K562 (cell line): ENCODE measurements around the gene OSGIN1. TPM values are rescaled to one million over a fixed set of nuclear protein-coding genes. Genes with fewer than 3 reads are reported as not detected.

Experiments used
- ATAC-seq: fragments of 200-7000 bp; cut with Tn5 transposase; 3 replicates; pipeline ENCODE4 v1.9.1; 2020; ENCODE audit warnings: moderate library complexity
- BruUV-seq: library from RNA; stranded (reverse); fragments of 400-500 nt; replicated peaks from 2 replicates; lab custom pipeline; 2021; lab: Mats Ljungman, UMichigan
- CTCF ChIA-PET: fragments of 300-600 bp; formaldehyde crosslinking; extraction: SDS; loops from one replicate; lab custom pipeline; 2021; ENCODE audit warnings: low intra/inter-chr PET ratio; lab: Yijun Ruan, JAX
- POLR2A ChIA-PET: fragments of 300-600, 350-650 bp; sonication (Branson Sonifier 250); formaldehyde crosslinking; extraction: SDS; loops from one replicate; lab custom pipeline; 2021; ENCODE audit warnings: antibody characterized with exemption, inconsistent platforms; lab: Yijun Ruan, JAX
- DNase-seq, 4 experiments: peaks; one replicate each; pipeline versions ENCODE4 v3.0.0 to v3.0.0-alpha.2; 2011 to 2018; ENCODE audit warnings: low spot score in 3 of 4, mixed read lengths in 3 of 4; ENCODE audit errors: extremely low read depth in 1 of 4
- FAIRE-seq: peaks from 2 replicates; lab custom pipeline; 2011; peaks lifted over from hg19 to GRCh38; lab: Jason Lieb, UNC
- H2AFZ ChIP-seq: 2 replicates; pipeline ENCODE4 v1.6.0; 2011; ENCODE audit warnings: low read depth, low read length, control low read depth, inconsistent platforms
- H3K27ac ChIP-seq: fragments of 200-600 bp; 3 replicates; pipeline ENCODE4 v1.8.0; 2011; ENCODE audit warnings: low read depth, mild to moderate bottlenecking, control low read depth, inconsistent platforms, low read length, moderate library complexity, mixed read lengths; ENCODE audit errors: extremely low read depth
- H3K27me3 ChIP-seq, 2 experiments: fragments of 300-600 bp in 1 of 2; 2 replicates in 1 of 2; 3 replicates in 1 of 2; pipeline versions ENCODE4 v1.6.0 to v1.8.0; 2011; ENCODE audit warnings: inconsistent platforms in 2 of 2, low read length in 2 of 2, mild to moderate bottlenecking in 1 of 2, mixed read lengths in 1 of 2, moderate library complexity in 1 of 2; ENCODE audit not compliant: control insufficient read depth in 2 of 2, insufficient read depth in 2 of 2
- H3K36me3 ChIP-seq: fragments of 300-600 bp; 3 replicates; pipeline ENCODE4 v1.8.0; 2011; ENCODE audit warnings: mild to moderate bottlenecking, low read length, inconsistent platforms; ENCODE audit not compliant: control insufficient read depth, insufficient read depth
- H3K4me1 ChIP-seq, 2 experiments: fragments of 200-600 bp in 1 of 2; replicated peaks in 1 of 2; 2 replicates in 1 of 2; 3 replicates in 1 of 2; pipeline versions ENCODE4 v1.5.1 to v1.8.0; 2011; ENCODE audit warnings: inconsistent platforms in 2 of 2, low read length in 2 of 2, mild to moderate bottlenecking in 1 of 2, mixed read lengths in 1 of 2, moderate library complexity in 1 of 2; ENCODE audit not compliant: control insufficient read depth in 2 of 2, insufficient read depth in 2 of 2
- H3K4me2 ChIP-seq: 2 replicates; pipeline ENCODE4 v1.6.1; 2011; ENCODE audit warnings: low read length, control low read depth, inconsistent platforms, mixed read lengths; ENCODE audit not compliant: insufficient read depth
- H3K4me3 ChIP-seq: fragments of 200-600 bp; sonication (generic), shearing (Covaris generic); 2 replicates; pipeline ENCODE4 v1.5.1; 2016; ENCODE audit warnings: control low read depth, inconsistent platforms
- H3K79me2 ChIP-seq: fragments of 200-600 bp; 3 replicates; pipeline ENCODE4 v1.8.0; 2011; ENCODE audit warnings: low read length, inconsistent platforms; ENCODE audit not compliant: control insufficient read depth, insufficient read depth
- H3K9ac ChIP-seq, 2 experiments: 2 replicates each; pipeline versions ENCODE4 v1.6.0 to v1.6.1; 2011; ENCODE audit warnings: low read depth in 2 of 2, low read length in 2 of 2, control low read depth in 1 of 2, inconsistent platforms in 1 of 2, mild to moderate bottlenecking in 1 of 2, mixed read lengths in 1 of 2; ENCODE audit not compliant: insufficient read depth in 1 of 2
- H3K9me1 ChIP-seq: one replicate; pipeline ENCODE4 v1.6.0; 2011; ENCODE audit warnings: inconsistent platforms, mild to moderate bottlenecking, low read length, moderate library complexity; ENCODE audit not compliant: control insufficient read depth, insufficient read depth
- H3K9me3 ChIP-seq: replicated peaks from 2 replicates; pipeline ENCODE4 v1.5.1; 2011; ENCODE audit warnings: low read depth, low read length, inconsistent platforms; ENCODE audit not compliant: control insufficient read depth, insufficient read depth
- H4K20me1 ChIP-seq: replicated peaks from 2 replicates; pipeline ENCODE4 v1.6.1; 2011; ENCODE audit warnings: low read length, inconsistent platforms, mixed read lengths; ENCODE audit not compliant: control insufficient read depth, insufficient read depth
- CHD1 ChIP-seq: fragments of 200-600 bp; sonication (generic); IDR thresholded peaks from one replicate; pipeline ENCODE4 v1.6.1; 2012; ENCODE audit warnings: mild to moderate bottlenecking, moderate library complexity, low read length, inconsistent platforms
- IFI16 ChIP-seq: fragments of 250-450 bp; sonication (Bioruptor Pico); IDR thresholded peaks from 2 replicates; pipeline ENCODE4 v2.1.2; 2022; ENCODE audit warnings: mild to moderate bottlenecking, inconsistent platforms
- MEIS2 ChIP-seq: fragments of 450-650 bp; IDR thresholded peaks from 2 replicates; pipeline ENCODE4 v1.6.1; 2014; ENCODE audit warnings: mild to moderate bottlenecking; ENCODE audit not compliant: partially characterized antibody
- REST ChIP-seq, 2 experiments: fragments of 450-650 bp; formaldehyde crosslinking in 1 of 2; IDR thresholded peaks; 2 replicates each; pipeline versions ENCODE4 v1.4.0 to v1.6.1; 2014 to 2020; ENCODE audit warnings: mild to moderate bottlenecking in 2 of 2, borderline replicate concordance in 1 of 2, low read depth in 1 of 2
- SMC3 ChIP-seq: conservative IDR thresholded peaks from 2 replicates; pipeline ENCODE4 v1.6.1; 2011; ENCODE audit warnings: low read depth, low read length, improper control_type of control experiment; ENCODE audit not compliant: insufficient read depth
- TBP ChIP-seq: optimal IDR thresholded peaks from 2 replicates; pipeline ENCODE3; 2011; ENCODE audit warnings: low read depth, low read length, improper control_type of control experiment
- ZNF174 ChIP-seq: fragments of 250-450 bp; sonication (Bioruptor Pico); IDR thresholded peaks from 2 replicates; pipeline ENCODE4 v1.4.0; 2020; ENCODE audit warnings: mild to moderate bottlenecking
- WGBS: fragments of 100-300 bp; shearing (Covaris generic); methylation state at CpG from one replicate; pipeline ENCODE4 v1.1.6; 2016; ENCODE audit warnings: low coverage, mixed read lengths; ENCODE audit not compliant: insufficient coverage; ENCODE audit errors: missing lambda C conversion rate; 5-methylcytosine and 5-hydroxymethylcytosine counted together
- in situ Hi-C: fragments of 300-500 bp; cut with MboI; formaldehyde crosslinking; loops from 4 replicates; pipeline ENCODE4 v1.15.0; 2018; ENCODE audit warnings: inconsistent platforms, mixed read lengths
- intact Hi-C: fragments of 100-400 bp; cut with micrococcal nuclease; formaldehyde crosslinking; loops from 2 replicates; pipeline ENCODE4 v1.14.2; 2022
- polyA plus RNA-seq, 8 experiments: library from polyadenylated mRNA; depleted of rRNA in 4 of 8; stranded (reverse) in 5 of 8; unstranded in 3 of 8; fragments of >200 nt; fragmentation: Nextera tagmentation in 2 of 8; fragmentation: Illumina TruSeq in 1 of 8; extraction: Ambion mirVana in 2 of 8; extraction: Trizol in 1 of 8; gene quantifications; 2 replicates each; pipeline versions ENCODE4 v1.2.1 to v1.2.3, GENCODE V29; 2011 to 2014; ENCODE audit warnings: inconsistent platforms in 1 of 8, missing spikeins in 1 of 8
- total RNA-seq, 7 experiments: library from RNA; depleted of rRNA in 6 of 7; stranded (reverse); fragments of >200 nt in 6 of 7; fragmentation: Illumina TruSeq in 2 of 7; extraction: Trizol in 2 of 7; gene quantifications; 2 replicates each; pipeline versions ENCODE4 v1.2.1 to v1.2.3, GENCODE V29; 2011 to 2021; ENCODE audit warnings: low replicate concordance in 1 of 7
- TF ChIP-seq, protein P1 (sequence below): fragments of 450-650 bp; IDR thresholded peaks from 2 replicates; pipeline ENCODE4 v1.6.1; 2016; ENCODE audit warnings: borderline replicate concordance

OSGIN1 gene
- total and polyA plus RNA-seq, 9 of the 15 experiments (the other 6 are each of a cell fraction or from before 2014, with no cell fraction given), result 0.03 to 3.6 (median 1.6) TPM

DNA sequence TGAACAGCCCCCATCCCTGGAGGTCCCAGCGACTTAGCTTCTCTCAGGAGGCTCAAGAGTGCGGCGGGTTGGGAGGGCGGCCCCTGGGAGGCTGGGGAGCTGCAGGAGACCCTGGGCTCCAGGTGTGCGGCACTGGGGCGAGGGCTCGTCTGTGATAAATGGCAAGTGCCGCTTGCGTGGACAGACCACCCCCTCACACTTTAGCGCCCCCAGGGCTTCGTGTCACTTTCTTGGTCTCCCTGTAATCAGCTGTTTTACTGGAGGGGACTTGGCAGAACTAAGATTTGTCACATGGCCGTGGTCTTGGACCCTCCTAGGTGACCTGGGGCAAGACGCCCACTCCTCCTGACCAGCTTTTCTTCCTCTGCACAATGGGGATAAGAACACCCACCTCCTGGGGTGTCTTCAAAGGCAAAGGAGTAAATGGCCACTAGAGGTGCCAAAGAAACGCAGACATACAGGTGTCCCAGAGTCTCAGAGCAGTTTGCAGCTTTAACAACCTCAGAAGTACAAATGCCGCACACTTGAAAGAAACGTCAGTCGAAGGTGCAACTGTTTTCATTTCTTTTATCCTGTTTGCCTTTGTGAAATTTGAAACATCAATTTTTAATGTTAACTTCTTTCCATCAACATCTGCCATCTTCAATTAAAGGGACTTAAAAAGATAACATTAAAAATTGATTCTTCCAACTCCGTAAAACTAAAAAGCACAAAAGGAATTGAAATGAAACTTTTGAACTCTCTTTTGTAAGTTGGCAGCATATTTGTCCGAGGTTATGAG lies 946 bp downstream of the OSGIN1 start:
- WGBS, result 5% methylated on average over 15 of the region's 19 CpGs
- H3K27ac ChIP-seq, result peak overlapping the region; percentile 85
- ChIA-PET POLR2A (interaction anchor here (0.5 to 4.3 kb wide), 17 partner anchors 7 to 671 kb away, joined by 3 to 22 read pairs (median 3); no protein-coding TSS in a partner anchor), CTCF (interaction anchor here (0.8 to 2.0 kb wide), 2 partner anchors 108 to 112 kb away, joined by 3 to 10 read pairs; no protein-coding TSS in a partner anchor)
- H3K4me2 ChIP-seq, result peak overlapping the region; percentile 88
- no peaks in the 10 kb centered on the region for H3K9me1 ChIP-seq
- peaks cover 18 to 55% of the 10 kb centered on the region in 2 experiments for H3K4me1 ChIP-seq
- in situ Hi-C loops, result loop anchor here (10.0 kb wide), 1 partner anchor 231 kb away; the partner anchor contains the start of gene TAF1C
- peak overlapping the region; percentile 64 for H3K4me3 ChIP-seq
- H3K79me2 ChIP-seq, result no peaks in the 10 kb centered on the region
- peaks cover 11% of the 10 kb centered on the region for H4K20me1 ChIP-seq
- peak; percentile 85 for FAIRE-seq
- H3K9ac ChIP-seq, result peak overlapping the region; percentile 78 to 90
- H3K27me3 ChIP-seq, result no peaks in the 10 kb centered on the region
- peak; percentile 79 for ATAC-seq
- H2AFZ ChIP-seq, result peak overlapping the region; percentile 94
- no peaks in the 10 kb centered on the region for H3K36me3 ChIP-seq
- DNase-seq, result peak; percentile 68 to 81 (median 70)
- intact Hi-C loops, result loop anchor here (2.0 to 5.0 kb wide), 2 partner anchors 27 to 127 kb away; no protein-coding TSS in a partner anchor
- TSS peak; percentile 78 for BruUV-seq
- no peaks in the 10 kb centered on the region for H3K9me3 ChIP-seq
- peak; percentile 14 for TF ChIP-seq MEIS2
- 0 out of 2 replicates have a peak, but pooled peaks have one; percentile 15 for TF ChIP-seq SMC3
- TF ChIP-seq, protein P1, sequence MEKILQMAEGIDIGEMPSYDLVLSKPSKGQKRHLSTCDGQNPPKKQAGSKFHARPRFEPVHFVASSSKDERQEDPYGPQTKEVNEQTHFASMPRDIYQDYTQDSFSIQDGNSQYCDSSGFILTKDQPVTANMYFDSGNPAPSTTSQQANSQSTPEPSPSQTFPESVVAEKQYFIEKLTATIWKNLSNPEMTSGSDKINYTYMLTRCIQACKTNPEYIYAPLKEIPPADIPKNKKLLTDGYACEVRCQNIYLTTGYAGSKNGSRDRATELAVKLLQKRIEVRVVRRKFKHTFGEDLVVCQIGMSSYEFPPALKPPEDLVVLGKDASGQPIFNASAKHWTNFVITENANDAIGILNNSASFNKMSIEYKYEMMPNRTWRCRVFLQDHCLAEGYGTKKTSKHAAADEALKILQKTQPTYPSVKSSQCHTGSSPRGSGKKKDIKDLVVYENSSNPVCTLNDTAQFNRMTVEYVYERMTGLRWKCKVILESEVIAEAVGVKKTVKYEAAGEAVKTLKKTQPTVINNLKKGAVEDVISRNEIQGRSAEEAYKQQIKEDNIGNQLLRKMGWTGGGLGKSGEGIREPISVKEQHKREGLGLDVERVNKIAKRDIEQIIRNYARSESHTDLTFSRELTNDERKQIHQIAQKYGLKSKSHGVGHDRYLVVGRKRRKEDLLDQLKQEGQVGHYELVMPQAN, result 0 out of 2 replicates have a peak, but pooled peaks have one; percentile 45
- no peak for TF ChIP-seq IFI16 (CRISPR knock-in tag)
- 0 out of 2 replicates have a peak, but pooled peaks have one; percentile 3 for TF ChIP-seq REST (IDR thresholded peaks at IDR 0.05; ENCODE audit: borderline replicate concordance)
- no peak for TF ChIP-seq REST (CRISPR knock-in tag; IDR thresholded peaks at IDR 0.05; ENCODE audit: low read depth)
- TF ChIP-seq CHD1, result peak; percentile 18
- TF ChIP-seq ZNF174 (CRISPR knock-in tag), result no peak
- peak; percentile 20 for TF ChIP-seq TBP
